Cardiac muscle cell (in vitro differentiated cells and primary cell): ENCODE results near the gene TSNAXIP1. TPM values are rescaled to one million over a fixed set of nuclear protein-coding genes. Genes with fewer than 3 reads are reported as not detected.

Experiments
- DNase-seq, 2 donors: peaks; one replicate each; pipeline versions ENCODE4 v3.0.0 to v3.0.0-alpha.2; 2010 to 2017; ENCODE audit warnings: low read depth in 1 of 2, low spot score in 1 of 2
- H3K27ac ChIP-seq: fragments of 200-600 bp; sonication (generic); 2 replicates; pipeline ENCODE4 v1.5.1; 2016
- H3K27me3 ChIP-seq: fragments of 200-600 bp; sonication (generic); 2 replicates; pipeline ENCODE4 v1.6.0; 2016; ENCODE audit warnings: control low read depth
- H3K36me3 ChIP-seq: fragments of 200-600 bp; sonication (generic); 2 replicates; pipeline ENCODE4 v1.5.1; 2016; ENCODE audit warnings: control low read depth
- H3K4me1 ChIP-seq: fragments of 200-600 bp; sonication (generic); 2 replicates; pipeline ENCODE4 v1.8.1; 2017; ENCODE audit warnings: low read depth, mild to moderate bottlenecking, mixed run types
- H3K4me3 ChIP-seq: fragments of 200-600 bp; sonication (generic); 2 replicates; pipeline ENCODE4 v1.5.1; 2016; ENCODE audit warnings: mild to moderate bottlenecking
- H3K9me3 ChIP-seq: fragments of 200-600 bp; sonication (generic); 2 replicates; pipeline ENCODE4 v1.5.1; 2017; ENCODE audit warnings: low read depth, mild to moderate bottlenecking, control low read depth
- CTCF ChIP-seq: IDR thresholded peaks from 2 replicates; pipeline ENCODE4 v1.5.1; 2012; ENCODE audit warnings: low read depth, mild to moderate bottlenecking, low read length
- polyA plus RNA-seq: library from polyadenylated mRNA; unstranded; fragments of >200 nt; fragmentation: Nextera tagmentation; extraction: Ambion mirVana; gene quantifications from 2 replicates; pipeline ENCODE4 v1.2.1, GENCODE V29; 2016
- total RNA-seq: library from RNA; depleted of rRNA; stranded (reverse); fragments of >200 nt; gene quantifications from 2 replicates; pipeline ENCODE4 v1.2.3, GENCODE V29; 2016

The TSNAXIP1 gene
- total and polyA plus RNA-seq, 2 experiments from 2014 or later = 1.1 to 1.7 TPM

- H3K27me3 ChIP-seq = no peaks in the 10 kb centered on the region
- no peak for DNase-seq
- H3K36me3 ChIP-seq = no peaks in the 10 kb centered on the region
- no peak for TF ChIP-seq CTCF
- no peaks in the 10 kb centered on the region for H3K9me3 ChIP-seq
- peak overlapping the region; percentile 96 for H3K27ac ChIP-seq
- peak overlapping the region; percentile 72 for H3K4me3 ChIP-seq
- H3K4me1 ChIP-seq = peaks cover 33% of the 10 kb centered on the region
These were observed 41.4 kb downstream of the TSNAXIP1 start for GRCh38 chr16:67848118-67848517.

GRCh38 chr16:67853670-67854069, 47.0 kb downstream of the TSNAXIP1 start:
- no peaks in the 10 kb centered on the region for H3K9me3 ChIP-seq
- no peaks in the 10 kb centered on the region for H3K27me3 ChIP-seq
- H3K4me1 ChIP-seq = peaks cover 5% of the 10 kb centered on the region
- TF ChIP-seq CTCF = no peak
- no peak for DNase-seq
- H3K36me3 ChIP-seq = no peaks in the 10 kb centered on the region
- no peak overlapping the region for H3K27ac ChIP-seq
- H3K4me3 ChIP-seq = no peak overlapping the region

- DNase-seq = no peak
- no peak overlapping the region for H3K27ac ChIP-seq
- no peaks in the 10 kb centered on the region for H3K9me3 ChIP-seq
- H3K36me3 ChIP-seq = peaks cover 3% of the 10 kb centered on the region
- no peak for TF ChIP-seq CTCF
- peaks cover 5% of the 10 kb centered on the region for H3K4me1 ChIP-seq
- H3K27me3 ChIP-seq = no peaks in the 10 kb centered on the region
- H3K4me3 ChIP-seq = no peak overlapping the region
These were observed 49.1 kb downstream of the TSNAXIP1 start for GRCh38 chr16:67855789-67856188.

- Histone ChIP-seq H3K4me3 (no peak overlapping the region), H3K36me3 (peaks cover 3% of the 10 kb centered on the region), H3K27me3 (no peaks in the 10 kb centered on the region), H3K4me1 (peaks cover 5% of the 10 kb centered on the region), H3K27ac (no peak overlapping the region), H3K9me3 (no peaks in the 10 kb centered on the region)
- TF ChIP-seq CTCF = no peak
- no peak for DNase-seq
These were observed 50.3 kb downstream of the TSNAXIP1 start for GRCh38 chr16:67856927-67857546.

GRCh38 chr16:67857547-67858233, 51.0 kb downstream of the TSNAXIP1 start:
- no peak overlapping the region for H3K4me3 ChIP-seq
- H3K36me3 ChIP-seq = peaks cover 3% of the 10 kb centered on the region
- H3K4me1 ChIP-seq = peaks cover 8% of the 10 kb centered on the region
- TF ChIP-seq CTCF = no peak
- DNase-seq = peak in 1 of 2 donors; percentile 93
- no peaks in the 10 kb centered on the region for H3K9me3 ChIP-seq
- no peaks in the 10 kb centered on the region for H3K27me3 ChIP-seq
- no peak overlapping the region for H3K27ac ChIP-seq
